HEK293T (cell line): ENCODE measurements around the gene VPS37C.

ENCODE experiments used
- L3MBTL2 ChIP-seq: fragments of 450-650 bp; conservative IDR thresholded peaks from 2 replicates; pipeline ENCODE4 v1.6.1; 2016; ENCODE audit warnings: mild to moderate bottlenecking
- SP1 ChIP-seq: fragments of 450-650 bp; IDR thresholded peaks from 2 replicates; pipeline ENCODE4 v1.6.1; 2017

DNA sequence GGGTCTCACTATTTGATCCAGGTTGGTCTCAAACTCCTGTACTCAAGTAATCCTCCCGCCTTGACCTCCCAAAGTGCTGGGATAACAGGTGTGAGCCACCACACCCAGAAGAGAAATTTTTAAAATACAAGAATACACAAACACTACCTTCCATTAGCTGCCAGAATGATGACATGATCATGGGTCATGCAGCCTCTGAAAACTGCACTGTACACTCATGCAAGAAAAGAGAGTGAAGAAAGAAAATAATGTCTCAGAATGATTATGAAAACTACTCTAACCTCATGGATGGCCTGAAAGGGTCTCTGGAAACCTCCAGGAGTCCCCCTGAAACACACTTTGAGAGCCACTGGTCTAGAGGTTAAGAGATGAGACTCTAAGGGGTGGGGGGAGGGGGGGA, 18.8 kb downstream of the VPS37C start:
- TF ChIP-seq SP1: no peak
- no peak for TF ChIP-seq L3MBTL2
